HG03442 (cell line): ENCODE results near the gene NAIF1.
"Not testable (repeated sequence)": the region's sequence is repeated elsewhere in the genome, so short reads cannot be mapped to it uniquely, and the experiment has no call there.

Experiments
- ATAC-seq: cut with Tn5 transposase; IDR thresholded peaks from one replicate; pipeline ENCODE4 v1.9.1; 2021; ENCODE audit warnings: mild to moderate bottlenecking, moderate library complexity; ENCODE audit not compliant: unreplicated experiment

The NAIF1 gene

GRCh38 chr9:128066713-128067644 is at the start of gene NAIF1:
NAIF1 (minus strand) TSS chr9:128067320; CDS start chr9:128067101, 219 bp downstream.
- ATAC-seq: peak; percentile 50

- ATAC-seq: no peak
Measured at GRCh38 chr9:128116104-128117083, 49.3 kb upstream of the NAIF1 start.

GRCh38 chr9:128115187-128116103 is 48.3 kb upstream of the NAIF1 start:
- ATAC-seq: no peak

GRCh38 chr9:128114326-128115186 is 47.4 kb upstream of the NAIF1 start:
- ATAC-seq: no peak

- no peak for ATAC-seq
Measured at GRCh38 chr9:128113526-128114325, 46.6 kb upstream of the NAIF1 start.

GRCh38 chr9:128111726-128112125 is 44.6 kb upstream of the NAIF1 start:
- not testable (repeated sequence) for ATAC-seq

- no peak for ATAC-seq
Measured at GRCh38 chr9:128109050-128109709, 42.1 kb upstream of the NAIF1 start.

- ATAC-seq: no peak
Measured at GRCh38 chr9:128108269-128109049, 41.3 kb upstream of the NAIF1 start.

GRCh38 chr9:128107468-128108268 is 40.5 kb upstream of the NAIF1 start:
- no peak for ATAC-seq

GRCh38 chr9:128106940-128107467 is 39.9 kb upstream of the NAIF1 start:
- no peak for ATAC-seq

GRCh38 chr9:128106181-128106939 is 39.2 kb upstream of the NAIF1 start:
- ATAC-seq: no peak

- no peak for ATAC-seq
Measured at GRCh38 chr9:128105538-128106175, 38.5 kb upstream of the NAIF1 start.

GRCh38 chr9:128104171-128104618 is 37.1 kb upstream of the NAIF1 start:
- ATAC-seq: no peak

GRCh38 chr9:128103589-128103962 is 36.5 kb upstream of the NAIF1 start:
- no peak for ATAC-seq
